Stimulated activated CD4-positive, alpha-beta T cell treated with anti-CD3 and anti-CD28 coated beads, Interleukin-15, amount 100 ng/mL, for 24 hours (primary cell): ENCODE data around the gene LIAS.
"Not testable (repeated sequence)": the region's sequence is repeated elsewhere in the genome, so short reads cannot be mapped to it uniquely, and the experiment has no call there.

ENCODE experiments used
- DNase-seq: peaks from one replicate; pipeline ENCODE4 v3.0.0-alpha.2; 2020

Gene LIAS

GRCh38 chr4:39458505-39459300 is at the start of gene LIAS, which contains the start of gene RPL9:
Gene LIAS (plus strand): TSS chr4:39459056. CDS start chr4:39459118, 62 bp downstream.
Gene RPL9 (minus strand): TSS chr4:39458922. CDS start chr4:39458439, 483 bp downstream.
- peak; percentile 93 for DNase-seq

GRCh38 chr4:39410415-39410814 is 48.4 kb upstream of the LIAS start:
- no peak for DNase-seq

- not testable (repeated sequence) for DNase-seq
Measured at GRCh38 chr4:39411561-39411960, 47.3 kb upstream of the LIAS start.

GRCh38 chr4:39415678-39416283 is 43.1 kb upstream of the LIAS start:
- no peak for DNase-seq

GRCh38 chr4:39422247-39422646 is 36.6 kb upstream of the LIAS start:
- DNase-seq: no peak

GRCh38 chr4:39425297-39425696 is 33.6 kb upstream of the LIAS start:
- not testable (repeated sequence) for DNase-seq

- DNase-seq: no peak
Measured at GRCh38 chr4:39426728-39427127, 32.1 kb upstream of the LIAS start.

GRCh38 chr4:39427520-39428114 is 31.2 kb upstream of the LIAS start:
- no peak for DNase-seq

- DNase-seq: no peak
Measured at GRCh38 chr4:39429476-39430334, 29.2 kb upstream of the LIAS start.

- DNase-seq: no peak
Measured at GRCh38 chr4:39433878-39434492, 24.9 kb upstream of the LIAS start.

- DNase-seq: no peak
Measured at GRCh38 chr4:39435659-39436563, 22.9 kb upstream of the LIAS start.

- DNase-seq: no peak
Measured at GRCh38 chr4:39441593-39441992, 17.3 kb upstream of the LIAS start.

- DNase-seq: peak; percentile 26
Measured at GRCh38 chr4:39442998-39443397, 15.9 kb upstream of the LIAS start.

GRCh38 chr4:39446483-39446841 is 12.4 kb upstream of the LIAS start:
- no peak for DNase-seq

- DNase-seq: peak; percentile 63
Measured at GRCh38 chr4:39446842-39447573, 11.8 kb upstream of the LIAS start.

- DNase-seq: no peak
Measured at GRCh38 chr4:39450618-39451017, 8.2 kb upstream of the LIAS start.

- DNase-seq: peak; percentile 19
Measured at GRCh38 chr4:39451423-39452023, 7.3 kb upstream of the LIAS start.

GRCh38 chr4:39452153-39452859 is 6.5 kb upstream of the LIAS start:
- DNase-seq: no peak

GRCh38 chr4:39452860-39453587 is 5.8 kb upstream of the LIAS start:
- DNase-seq: no peak
